ENCODE results near the gene NXPE3. TPM values are rescaled to one million over a fixed set of nuclear protein-coding genes. Genes with fewer than 3 reads are reported as not detected.
A peak's percentile ranks its signal among the peaks of the same experiment; 100 is the strongest.

The NXPE3 gene
- total and polyA plus RNA-seq, 7 donors = 0.92 to 15.8 (median 11.5) TPM

GRCh38 chr3:101852983-101853840 is 74.2 kb downstream of the NXPE3 start:
- Histone ChIP-seq H3K27ac (peak overlapping the region; percentile 34 to 99 (median 96)), H3K27me3 (no peaks in the 10 kb centered on the region), H3K36me3 (peaks cover 56 to 65% (median 58%) of the 10 kb centered on the region in 4 donors), H3K4me1 (peaks cover 0 to 37% (median 23%) of the 10 kb centered on the region in 4 donors), H3K9me3 (no peaks in the 10 kb centered on the region), H3K4me3 (peak overlapping the region; percentile 5 to 95 (median 49))
- WGBS, 2 donors = 70 to 84% methylated on average over 8 of the region's 8 CpGs
- TF ChIP-seq POLR2A (IDR thresholded peaks at IDR 0.05) (no peak), POLR2AphosphoS5 (IDR thresholded peaks at IDR 0.05) (peak in 1 of 4 donors; percentile 9)
- intact Hi-C loops (cut with DNase I) = loop anchor here (5.0 kb wide), 1 partner anchor 374 kb away; no protein-coding TSS in a partner anchor
- no peak for DNase-seq

GRCh38 chr3:101853982-101854381 is 75.0 kb downstream of the NXPE3 start:
- DNase-seq = no peak
- intact Hi-C loops (cut with DNase I) = loop anchor here (5.0 kb wide), 1 partner anchor 373 kb away; no protein-coding TSS in a partner anchor
- Histone ChIP-seq H3K9me3 (no peaks in the 10 kb centered on the region), H3K27me3 (no peaks in the 10 kb centered on the region), H3K27ac (peak overlapping the region in 3 of 4 donors; percentile 94 to 99 (median 98)), H3K36me3 (peaks cover 57 to 72% (median 61%) of the 10 kb centered on the region in 4 donors), H3K4me3 (peak overlapping the region in 1 of 4 donors; percentile 93), H3K4me1 (peaks cover 0 to 30% (median 19%) of the 10 kb centered on the region in 4 donors)
- TF ChIP-seq POLR2A (IDR thresholded peaks at IDR 0.05) = no peak
- TF ChIP-seq POLR2AphosphoS5 (IDR thresholded peaks at IDR 0.05) = no peak
- no peak for TF ChIP-seq EP300 (IDR thresholded peaks at IDR 0.05)
- TF ChIP-seq CTCF (IDR thresholded peaks at IDR 0.05) = no peak
- WGBS, 2 donors = 64 to 86% methylated on average over 3 of the region's 3 CpGs

GRCh38 chr3:101854608-101855304 is 75.7 kb downstream of the NXPE3 start:
- WGBS, 2 donors = 23 to 83% methylated on average over 2 of the region's 2 CpGs
- intact Hi-C loops (cut with DNase I) = loop anchor here (5.0 kb wide), 1 partner anchor 373 kb away; no protein-coding TSS in a partner anchor
- Histone ChIP-seq H3K27me3 (no peaks in the 10 kb centered on the region), H3K9me3 (no peaks in the 10 kb centered on the region), H3K4me3 (peak overlapping the region in 1 of 4 donors; percentile 93), H3K27ac (peak overlapping the region in 3 of 4 donors; percentile 21 to 98 (median 23)), H3K4me1 (peaks cover 0 to 30% (median 19%) of the 10 kb centered on the region in 4 donors), H3K36me3 (peaks cover 64 to 80% (median 68%) of the 10 kb centered on the region in 4 donors)
- no peak for TF ChIP-seq POLR2A (IDR thresholded peaks at IDR 0.05)
- no peak for TF ChIP-seq CTCF (IDR thresholded peaks at IDR 0.05)
- TF ChIP-seq EP300 (IDR thresholded peaks at IDR 0.05) = no peak
- TF ChIP-seq POLR2AphosphoS5 (IDR thresholded peaks at IDR 0.05) = no peak
- DNase-seq = no peak

GRCh38 chr3:101857301-101857741 is 78.3 kb downstream of the NXPE3 start:
- Histone ChIP-seq H3K27ac (peak overlapping the region in 2 of 4 donors; percentile 20 to 38), H3K4me1 (peaks cover 0 to 18% (median 9%) of the 10 kb centered on the region in 4 donors), H3K4me3 (no peak overlapping the region), H3K27me3 (no peaks in the 10 kb centered on the region), H3K36me3 (peaks cover 67 to 99% (median 77%) of the 10 kb centered on the region in 4 donors), H3K9me3 (no peaks in the 10 kb centered on the region)
- DNase-seq = no peak
- intact Hi-C loops (cut with DNase I) = no loop called here
- WGBS, 2 donors = 83 to 89% methylated on average over 8 of the region's 8 CpGs
- TF ChIP-seq CTCF (IDR thresholded peaks at IDR 0.05) (no peak), POLR2A (IDR thresholded peaks at IDR 0.05) (no peak), EP300 (IDR thresholded peaks at IDR 0.05) (no peak), POLR2AphosphoS5 (IDR thresholded peaks at IDR 0.05) (peak in 1 of 4 donors; percentile 6)

Measured in sigmoid colon (tissue), 7 donors.